Loucy (cell line): ENCODE measurements around the gene CTBP2.

Experiments
- H2AFZ ChIP-seq: fragments of 200-600 bp; sonication (generic); 2 replicates; pipeline ENCODE4 v1.6.0; 2016; ENCODE audit warnings: antibody characterized with exemption, mild to moderate bottlenecking, low read length, moderate library complexity
- H3F3A ChIP-seq: fragments of 200-600 bp; 2 replicates; pipeline ENCODE4 v1.6.0; 2016; ENCODE audit warnings: antibody characterized with exemption, low read depth, mild to moderate bottlenecking
- H3K27me3 ChIP-seq: fragments of 200-600 bp; sonication (generic); 2 replicates; pipeline ENCODE4 v1.6.1; 2014; ENCODE audit warnings: low read length, mild to moderate bottlenecking; ENCODE audit not compliant: insufficient read depth, poor library complexity, severe bottlenecking
- H3K36me3 ChIP-seq: fragments of 200-600 bp; sonication (generic); 2 replicates; pipeline ENCODE4 v1.6.1; 2016; ENCODE audit warnings: low read length; ENCODE audit not compliant: insufficient read depth
- H3K4me1 ChIP-seq: fragments of 200-600 bp; sonication (generic); 2 replicates; pipeline ENCODE4 v1.5.1; 2014; ENCODE audit warnings: low read length, mild to moderate bottlenecking; ENCODE audit not compliant: insufficient read depth, poor library complexity, severe bottlenecking
- H3K4me2 ChIP-seq: fragments of 200-600 bp; sonication (generic); 2 replicates; pipeline ENCODE4 v1.6.0; 2014; ENCODE audit warnings: antibody characterized with exemption, low read length, low read depth, mild to moderate bottlenecking; ENCODE audit not compliant: poor library complexity, severe bottlenecking
- H3K4me3 ChIP-seq: fragments of 200-600 bp; sonication (generic); 2 replicates; pipeline ENCODE4 v1.5.1; 2014; ENCODE audit warnings: low read length, mild to moderate bottlenecking, mixed read lengths; ENCODE audit not compliant: poor library complexity, severe bottlenecking
- H3K79me2 ChIP-seq: fragments of 200-600 bp; sonication (generic); 2 replicates; pipeline ENCODE4 v1.6.1; 2014; ENCODE audit warnings: low read length; ENCODE audit not compliant: insufficient read depth
- H3K9ac ChIP-seq: fragments of 200-600 bp; sonication (generic); 2 replicates; pipeline ENCODE4 v1.6.0; 2014; ENCODE audit warnings: mild to moderate bottlenecking, low read depth, low read length, moderate library complexity; ENCODE audit not compliant: poor library complexity, severe bottlenecking
- H3K9me2 ChIP-seq: fragments of 200-600 bp; sonication (generic); replicated peaks from 2 replicates; pipeline ENCODE4 v1.6.1; 2016; ENCODE audit warnings: low read depth, low read length, mixed read lengths
- H3K9me3 ChIP-seq: fragments of 200-600 bp; sonication (generic); 2 replicates; pipeline ENCODE4 v1.6.1; 2014; ENCODE audit warnings: mild to moderate bottlenecking, antibody characterized with exemption, low read length, low read depth; ENCODE audit not compliant: insufficient read depth
- H4K20me1 ChIP-seq: fragments of 200-600 bp; sonication (generic); 2 replicates; pipeline ENCODE4 v1.6.0; 2014; ENCODE audit warnings: antibody characterized with exemption, low read length, mild to moderate bottlenecking; ENCODE audit not compliant: insufficient read depth, poor library complexity, severe bottlenecking
- CTCF ChIP-seq: fragments of 200-600 bp; sonication (generic); conservative IDR thresholded peaks from 2 replicates; pipeline ENCODE4 v1.5.1; 2014; ENCODE audit warnings: mild to moderate bottlenecking, antibody characterized with exemption, low read length
- EZH2phosphoT487 ChIP-seq: fragments of 200-600 bp; IDR thresholded peaks from 2 replicates; pipeline ENCODE4 v1.6.1; 2018; ENCODE audit warnings: antibody characterized with exemption, mild to moderate bottlenecking, moderate library complexity, borderline replicate concordance

CTBP2 gene

DNA sequence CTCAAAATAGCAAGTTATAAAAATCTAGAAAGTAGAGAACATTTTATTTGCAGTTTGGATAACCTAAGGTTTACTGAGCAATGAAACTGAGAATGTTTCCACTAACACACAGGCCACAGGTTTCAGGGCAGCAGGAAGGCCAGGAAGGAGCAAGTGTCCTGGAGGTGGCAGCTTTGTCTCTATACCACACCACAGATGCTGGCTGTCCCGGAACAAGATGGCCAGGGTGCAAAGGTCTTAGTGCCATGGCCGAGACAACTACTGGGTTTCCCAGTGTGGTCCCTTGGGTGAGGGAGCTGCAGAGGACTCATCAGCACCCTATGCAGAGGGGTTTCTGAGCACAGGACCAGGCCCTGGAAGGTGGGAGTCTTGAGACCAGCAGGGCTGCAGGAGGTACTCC lies 92.0 kb downstream of the CTBP2 start:
- no peak overlapping the region for H3K4me2 ChIP-seq
- no peaks in the 10 kb centered on the region for H3K9me2 ChIP-seq
- H3K36me3 ChIP-seq = no peaks in the 10 kb centered on the region
- TF ChIP-seq EZH2phosphoT487 (no peak), CTCF (no peak)
- H3K27me3 ChIP-seq = no peaks in the 10 kb centered on the region
- peaks cover 14% of the 10 kb centered on the region for H3K4me1 ChIP-seq
- no peak overlapping the region for H3K9ac ChIP-seq
- H4K20me1 ChIP-seq = no peaks in the 10 kb centered on the region
- H3K9me3 ChIP-seq = no peaks in the 10 kb centered on the region
- no peak overlapping the region for H2AFZ ChIP-seq
- no peaks in the 10 kb centered on the region for H3F3A ChIP-seq
- no peak overlapping the region for H3K4me3 ChIP-seq
- H3K79me2 ChIP-seq = no peaks in the 10 kb centered on the region

DNA sequence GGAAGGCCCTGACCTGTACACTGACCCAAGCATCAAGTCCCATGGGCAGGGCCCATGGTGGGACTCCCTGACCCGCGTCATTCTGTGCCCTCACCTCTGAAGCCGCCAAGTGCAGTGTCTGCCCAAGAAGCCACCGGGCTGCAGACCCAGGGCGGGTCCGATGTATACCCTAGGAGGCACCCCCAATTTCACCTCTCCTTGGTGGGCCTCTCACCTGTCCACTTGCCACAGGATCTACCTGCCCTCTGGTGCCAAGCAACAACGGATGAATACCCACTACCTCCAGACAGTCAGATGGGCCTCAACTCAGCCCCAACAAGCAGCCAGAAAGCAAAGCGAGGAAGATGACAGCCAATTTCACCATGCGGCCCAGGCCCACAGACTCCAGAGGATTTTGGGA lies 92.6 kb downstream of the CTBP2 start:
- Histone ChIP-seq H2AFZ (no peak overlapping the region), H3K4me2 (no peak overlapping the region), H3K4me3 (no peak overlapping the region), H3K9me2 (no peaks in the 10 kb centered on the region), H3K9me3 (no peaks in the 10 kb centered on the region), H3K9ac (no peak overlapping the region), H3K27me3 (no peaks in the 10 kb centered on the region), H3K36me3 (no peaks in the 10 kb centered on the region), H3K4me1 (peaks cover 14% of the 10 kb centered on the region), H3K79me2 (no peaks in the 10 kb centered on the region), H4K20me1 (no peaks in the 10 kb centered on the region), H3F3A (no peaks in the 10 kb centered on the region)
- no peak for TF ChIP-seq CTCF
- TF ChIP-seq EZH2phosphoT487 = no peak

GRCh38 chr10:125066764-125067450 lies 93.5 kb downstream of the CTBP2 start:
- Histone ChIP-seq H3K9me2 (no peaks in the 10 kb centered on the region), H3K4me2 (no peak overlapping the region), H3K79me2 (no peaks in the 10 kb centered on the region), H3K4me1 (peaks cover 14% of the 10 kb centered on the region), H3K9ac (no peak overlapping the region), H3K4me3 (no peak overlapping the region), H3K9me3 (no peaks in the 10 kb centered on the region), H4K20me1 (no peaks in the 10 kb centered on the region), H3K36me3 (no peaks in the 10 kb centered on the region), H3F3A (no peaks in the 10 kb centered on the region), H3K27me3 (no peaks in the 10 kb centered on the region), H2AFZ (no peak overlapping the region)
- TF ChIP-seq CTCF = no peak
- no peak for TF ChIP-seq EZH2phosphoT487
